ENCODE results near the gene CHCHD6.

Gene CHCHD6

DNA sequence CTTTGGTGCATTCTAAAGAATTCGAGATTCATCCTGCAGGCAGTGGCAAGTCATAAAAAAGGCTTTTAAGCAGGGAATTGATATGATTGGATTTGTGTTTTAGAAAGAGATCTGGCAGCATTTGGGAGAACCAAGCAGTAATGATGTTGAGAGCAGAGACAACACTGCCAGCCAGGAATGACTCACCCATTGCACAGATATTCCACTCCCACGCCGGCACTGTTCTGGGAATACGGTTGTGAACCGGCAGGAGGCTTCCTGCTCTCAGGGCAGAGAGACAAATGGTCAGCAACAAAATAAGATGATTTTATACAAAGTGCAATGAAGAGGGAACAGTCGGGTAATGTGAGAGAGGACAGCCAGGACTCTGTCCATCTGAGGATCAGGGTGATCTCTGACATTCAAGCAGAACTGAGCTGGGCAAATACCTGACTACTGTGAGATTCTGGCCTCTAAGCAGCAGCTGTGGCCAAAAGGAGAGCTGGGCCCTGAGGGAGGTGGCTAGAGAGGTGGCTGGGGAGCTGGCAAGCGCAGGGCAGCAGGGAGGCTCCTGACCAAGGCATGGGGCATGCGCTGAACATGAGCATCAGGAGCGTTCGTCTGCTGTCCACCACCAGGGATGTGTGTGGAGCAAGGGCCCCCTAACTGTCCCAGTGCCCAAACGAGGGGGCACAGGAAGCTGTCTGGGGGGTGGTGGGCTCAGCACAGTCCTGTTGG is 222.8 kb downstream of the CHCHD6 start:
- peak; percentile 68 for DNase-seq

DNA sequence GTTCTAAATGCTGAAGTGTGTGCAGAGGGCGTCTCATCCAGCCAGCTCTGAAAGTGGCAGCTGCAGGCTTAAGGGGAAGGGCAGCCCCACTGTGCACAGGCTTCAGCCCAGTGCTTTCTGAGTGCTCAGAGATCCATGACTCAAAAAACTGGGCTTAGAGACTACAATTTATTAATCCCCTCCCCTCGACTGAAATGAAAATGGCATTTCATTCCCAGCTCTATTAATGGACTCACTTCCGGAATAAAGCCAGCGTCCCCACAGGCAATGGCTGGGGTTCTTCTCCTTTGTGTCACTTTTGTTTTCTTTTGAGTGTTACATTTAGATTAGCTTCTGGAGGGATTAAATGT is 223.3 kb downstream of the CHCHD6 start:
- DNase-seq: no peak

GRCh38 chr3:126927846-126928245 is 223.8 kb downstream of the CHCHD6 start:
- no peak for DNase-seq

GRCh38 chr3:126928921-126929474 is 225.0 kb downstream of the CHCHD6 start:
- no peak for DNase-seq

GRCh38 chr3:126930936-126931600 is 227.0 kb downstream of the CHCHD6 start:
- DNase-seq: no peak

GRCh38 chr3:126931806-126932187 is 227.8 kb downstream of the CHCHD6 start:
- DNase-seq: no peak

GRCh38 chr3:126932188-126932931 is 228.3 kb downstream of the CHCHD6 start:
- peak; percentile 37 for DNase-seq

DNA sequence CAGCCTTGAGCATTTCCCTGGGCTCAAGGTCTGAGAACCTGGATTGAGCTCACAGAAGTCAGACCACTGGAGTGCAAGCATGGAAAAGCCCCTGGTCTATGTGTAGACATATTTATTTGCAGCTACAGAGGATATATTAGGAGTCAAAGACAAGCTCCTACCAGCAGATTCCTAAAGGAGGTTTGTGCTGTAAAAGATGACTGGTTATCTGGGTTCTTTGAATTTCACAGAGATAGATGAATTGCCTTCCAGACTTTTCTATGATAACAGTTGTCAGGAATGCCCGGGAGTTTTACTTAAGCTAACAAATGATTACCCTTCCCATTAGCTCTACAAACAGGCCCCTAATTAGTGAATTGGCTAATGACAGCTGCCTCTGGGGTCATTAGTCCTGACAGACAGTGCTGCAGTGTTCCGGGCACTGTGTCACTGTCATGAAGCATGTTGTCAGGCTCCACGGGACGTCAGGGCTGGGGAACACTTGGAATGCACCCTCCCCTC is 230.0 kb downstream of the CHCHD6 start:
- DNase-seq: peak; percentile 62

GRCh38 chr3:126934991-126935390 is 231.0 kb downstream of the CHCHD6 start:
- no peak for DNase-seq

- no peak for DNase-seq
Measured at GRCh38 chr3:126935756-126936509, 231.9 kb downstream of the CHCHD6 start.

GRCh38 chr3:126936853-126937425 is 232.9 kb downstream of the CHCHD6 start:
- no peak for DNase-seq

GRCh38 chr3:126937533-126937932 is 233.5 kb downstream of the CHCHD6 start:
- DNase-seq: no peak

- no peak for DNase-seq
Measured at GRCh38 chr3:126937973-126938372, 233.9 kb downstream of the CHCHD6 start.

DNA sequence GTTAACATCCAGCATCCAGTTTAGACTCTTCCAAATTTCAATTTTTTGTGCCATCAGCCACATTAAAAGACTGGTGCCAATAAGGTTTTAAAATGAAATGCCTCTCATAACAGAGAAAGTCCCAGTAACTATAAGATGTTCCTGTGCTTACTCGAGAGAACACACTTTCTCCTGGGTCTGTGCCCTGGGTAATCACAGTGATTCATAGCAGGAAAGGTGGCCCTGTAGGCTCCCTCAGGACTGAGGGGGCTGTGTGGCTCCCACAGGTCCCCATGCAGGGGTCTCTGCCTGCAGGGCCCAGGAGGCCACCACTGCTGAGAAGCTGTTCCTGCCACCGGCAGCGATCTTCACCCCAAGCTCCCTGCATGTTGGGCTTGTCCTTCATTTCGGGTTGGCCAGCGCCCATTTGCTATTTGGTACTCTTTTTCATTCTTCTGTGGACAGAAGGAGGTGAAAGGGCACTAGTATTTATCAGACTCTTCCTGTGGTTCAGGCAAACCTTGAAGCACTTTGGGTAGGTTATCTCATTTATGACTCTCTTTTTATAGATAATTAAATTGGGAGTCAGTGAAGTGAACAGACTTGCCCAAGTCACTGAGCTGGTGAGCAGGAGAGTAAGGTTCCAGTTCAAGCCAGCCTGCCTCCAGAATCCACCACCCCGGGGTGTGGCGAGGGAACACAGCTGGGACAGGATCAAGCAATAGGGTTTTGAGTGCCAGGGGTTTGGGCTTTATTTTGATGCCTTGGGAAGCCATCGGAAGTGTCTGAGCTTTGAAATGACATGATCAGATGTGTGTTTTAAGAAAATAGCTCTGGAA is 234.7 kb downstream of the CHCHD6 start:
- DNase-seq: no peak

DNA sequence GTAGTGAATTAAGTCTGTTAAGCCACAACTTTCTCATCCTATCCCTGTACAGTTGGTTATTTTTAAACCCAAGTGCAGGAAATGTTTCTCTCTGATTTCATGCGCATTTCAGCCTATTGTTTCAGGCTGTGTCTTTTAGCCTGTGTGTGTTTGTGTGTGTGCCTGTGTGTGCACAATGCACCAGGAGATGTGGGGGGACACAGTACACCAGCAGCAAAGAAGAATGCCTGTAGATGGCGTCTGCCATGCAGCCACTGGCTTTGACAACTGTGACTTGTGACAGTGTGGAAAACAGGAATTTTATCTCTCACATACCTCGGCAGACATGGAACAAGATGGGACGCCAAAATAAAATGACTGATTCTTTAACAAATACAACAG is 235.3 kb downstream of the CHCHD6 start:
- no peak for DNase-seq

- DNase-seq: no peak
Measured at GRCh38 chr3:126939733-126940132, 235.7 kb downstream of the CHCHD6 start.

- no peak for DNase-seq
Measured at GRCh38 chr3:126941721-126942270, 237.8 kb downstream of the CHCHD6 start.

DNA sequence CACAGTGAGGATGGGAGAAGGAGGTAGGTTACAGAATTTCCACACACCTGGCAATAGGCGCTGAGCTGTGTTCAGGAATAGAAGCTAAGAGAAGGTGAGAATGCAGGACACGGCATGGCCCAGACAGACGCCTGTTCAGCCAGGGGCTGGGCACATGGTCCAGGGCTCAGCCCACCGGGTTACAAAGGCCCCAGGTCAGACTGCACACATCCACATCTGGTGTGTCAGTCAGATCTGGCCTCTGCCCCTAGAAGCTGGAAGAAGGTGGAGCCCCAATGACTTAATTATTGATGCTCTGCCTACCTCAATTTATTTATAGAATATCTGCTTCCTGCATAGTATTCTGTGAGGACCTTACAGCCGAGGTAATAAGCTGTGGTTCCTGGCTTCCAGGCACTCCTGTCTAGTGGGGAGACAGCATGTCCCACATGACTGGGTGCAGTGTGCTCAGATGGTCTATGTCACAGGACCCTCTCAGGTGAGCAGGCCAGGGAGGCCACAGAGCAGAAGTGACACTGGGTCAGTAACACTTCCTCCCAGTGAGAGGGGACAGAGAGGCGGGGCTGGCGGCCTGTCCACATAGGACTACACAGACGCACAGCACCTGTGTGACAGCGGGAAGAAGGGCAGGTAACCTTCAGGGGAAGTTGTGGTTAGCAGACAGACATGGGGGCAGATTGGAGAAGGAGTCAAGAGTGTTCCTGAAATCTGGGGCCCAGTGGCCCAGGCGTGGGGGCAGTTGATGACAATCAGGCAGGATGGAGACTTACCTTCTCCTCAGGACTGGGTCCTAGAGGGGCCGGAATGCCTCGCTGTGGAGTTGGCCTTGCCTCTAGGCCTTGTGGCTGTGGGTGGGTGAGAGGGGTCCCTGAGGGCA is 240.3 kb downstream of the CHCHD6 start:
- DNase-seq: no peak

GRCh38 chr3:126945171-126945721 is 241.2 kb downstream of the CHCHD6 start:
- no peak for DNase-seq

- DNase-seq: no peak
Measured at GRCh38 chr3:126945891-126946290, 241.9 kb downstream of the CHCHD6 start.
